NCI-H2081 treated with DMSO at 0.1 percent for 48 hours (cell line): Measurements from ENCODE around the gene RPS21.
"Not testable (repeated sequence)": the region's sequence is repeated elsewhere in the genome, so short reads cannot be mapped to it uniquely, and the experiment has no call there.

ENCODE experiments used
- DNase-seq: peaks from one replicate; lab custom pipeline; 2025; lab: John Stamatoyannopoulos, UW

The RPS21 gene

GRCh38 chr20:62365814-62366369 lies 21.0 kb upstream of the RPS21 start:
- no peak for DNase-seq

- no peak for DNase-seq
Observed at GRCh38 chr20:62366370-62367135, 20.4 kb upstream of the RPS21 start.

GRCh38 chr20:62367136-62367632 lies 19.7 kb upstream of the RPS21 start, which contains the start of gene LAMA5:
Gene LAMA5 (minus strand): TSS chr20:62367312. CDS start chr20:62367245, 67 bp downstream.
- DNase-seq = no peak

GRCh38 chr20:62367633-62368391 lies 19.1 kb upstream of the RPS21 start:
- no peak for DNase-seq

- DNase-seq = no peak
Observed at GRCh38 chr20:62368392-62368975, 18.4 kb upstream of the RPS21 start.

GRCh38 chr20:62368976-62369814 lies 17.7 kb upstream of the RPS21 start:
- no peak for DNase-seq

GRCh38 chr20:62369815-62370114 lies 17.1 kb upstream of the RPS21 start:
- DNase-seq = no peak

GRCh38 chr20:62370115-62370806 lies 16.6 kb upstream of the RPS21 start:
- no peak for DNase-seq

- DNase-seq = no peak
Observed at GRCh38 chr20:62370807-62371587, 15.9 kb upstream of the RPS21 start.

- DNase-seq = no peak
Observed at GRCh38 chr20:62371588-62372041, 15.3 kb upstream of the RPS21 start.

GRCh38 chr20:62372042-62372993 lies 14.6 kb upstream of the RPS21 start:
- no peak for DNase-seq

GRCh38 chr20:62373631-62374179 lies 13.2 kb upstream of the RPS21 start:
- not testable (repeated sequence) for DNase-seq

GRCh38 chr20:62374331-62375152 lies 12.4 kb upstream of the RPS21 start:
- DNase-seq = no peak

- no peak for DNase-seq
Observed at GRCh38 chr20:62376112-62377063, 10.5 kb upstream of the RPS21 start.

GRCh38 chr20:62377064-62377461 lies 9.8 kb upstream of the RPS21 start:
- no peak for DNase-seq

GRCh38 chr20:62377615-62378178 lies 9.2 kb upstream of the RPS21 start:
- DNase-seq = no peak
